HG03045 (cell line): Measurements from ENCODE around the gene SYNGR4.
"Not testable (repeated sequence)": the region's sequence is repeated elsewhere in the genome, so short reads cannot be mapped to it uniquely, and the experiment has no call there.

Experiments used
- ATAC-seq: cut with Tn5 transposase; IDR thresholded peaks from one replicate; pipeline ENCODE4 v1.9.1; 2021; ENCODE audit warnings: mild to moderate bottlenecking, moderate library complexity; ENCODE audit not compliant: unreplicated experiment

Gene SYNGR4

GRCh38 chr19:48370955-48371354 lies 6.8 kb downstream of the SYNGR4 start:
- no peak for ATAC-seq

- no peak for ATAC-seq
Observed at GRCh38 chr19:48371367-48371766, 7.2 kb downstream of the SYNGR4 start.

- not testable (repeated sequence) for ATAC-seq
Observed at GRCh38 chr19:48371771-48372170, 7.6 kb downstream of the SYNGR4 start.

GRCh38 chr19:48372904-48373303 lies 8.7 kb downstream of the SYNGR4 start:
- no peak for ATAC-seq

GRCh38 chr19:48373567-48373966 lies 9.4 kb downstream of the SYNGR4 start:
- no peak for ATAC-seq

- no peak for ATAC-seq
Observed at GRCh38 chr19:48378194-48378570, 14.0 kb downstream of the SYNGR4 start.

- no peak for ATAC-seq
Observed at GRCh38 chr19:48379058-48379457, 14.9 kb downstream of the SYNGR4 start.

- ATAC-seq = no peak
Observed at GRCh38 chr19:48381178-48381950, 17.2 kb downstream of the SYNGR4 start.

GRCh38 chr19:48382286-48382685 lies 18.1 kb downstream of the SYNGR4 start:
- no peak for ATAC-seq

- ATAC-seq = no peak
Observed at GRCh38 chr19:48385461-48386087, 21.4 kb downstream of the SYNGR4 start.

- ATAC-seq = no peak
Observed at GRCh38 chr19:48386981-48387380, 22.8 kb downstream of the SYNGR4 start.

- peak; percentile 37 for ATAC-seq
Observed at GRCh38 chr19:48390188-48391099, 26.3 kb downstream of the SYNGR4 start.

GRCh38 chr19:48391100-48392005 lies 27.2 kb downstream of the SYNGR4 start, which contains the start of gene KDELR1:
Gene KDELR1 (minus strand): TSS chr19:48391551. CDS start chr19:48391358, 193 bp downstream.
- ATAC-seq = peak; percentile 64

GRCh38 chr19:48392006-48392344 lies 27.8 kb downstream of the SYNGR4 start:
- not testable (repeated sequence) for ATAC-seq

GRCh38 chr19:48392860-48393558 lies 28.8 kb downstream of the SYNGR4 start:
- no peak for ATAC-seq

GRCh38 chr19:48393559-48394330 lies 29.6 kb downstream of the SYNGR4 start, which contains the start of gene GRIN2D:
Gene GRIN2D (plus strand): TSS chr19:48393668. CDS start chr19:48398393, 4,725 bp downstream.
- ATAC-seq = no peak

- no peak for ATAC-seq
Observed at GRCh38 chr19:48394331-48395169, 30.4 kb downstream of the SYNGR4 start.

GRCh38 chr19:48395170-48395455 lies 30.9 kb downstream of the SYNGR4 start:
- ATAC-seq = no peak
